Keratinocyte (primary cell): ENCODE results near the gene NALCN. TPM values are rescaled to one million over a fixed set of nuclear protein-coding genes. Genes with fewer than 3 reads are reported as not detected.

ENCODE experiments used
- DNase-seq: peaks from one replicate; pipeline ENCODE4 v3.0.0-alpha.2; 2011; ENCODE audit warnings: low read depth, missing footprints, low spot score
- FAIRE-seq: peaks from 2 replicates; lab custom pipeline; 2011; peaks lifted over from hg19 to GRCh38; lab: Jason Lieb, UNC
- H2AFZ ChIP-seq: 2 replicates; pipeline ENCODE4 v1.6.0; 2012; ENCODE audit warnings: low read length, control low read depth, inconsistent platforms; ENCODE audit not compliant: control insufficient read depth
- H3K27ac ChIP-seq: 2 replicates; pipeline ENCODE4 v1.5.1; 2011; ENCODE audit warnings: low read length; ENCODE audit not compliant: control insufficient read depth, insufficient read depth
- H3K27me3 ChIP-seq: 3 replicates; pipeline ENCODE4 v1.6.0; 2011; ENCODE audit warnings: low read length; ENCODE audit not compliant: control insufficient read depth, insufficient read depth; ENCODE audit errors: extremely low read depth
- H3K36me3 ChIP-seq, 2 experiments: 2 replicates in 1 of 2; 3 replicates in 1 of 2; pipeline ENCODE4 v1.5.1; 2011; ENCODE audit warnings: low read length in 2 of 2, mild to moderate bottlenecking in 1 of 2; ENCODE audit not compliant: control insufficient read depth in 2 of 2, insufficient read depth in 2 of 2; ENCODE audit errors: extremely low read depth in 1 of 2
- H3K4me1 ChIP-seq: 3 replicates; pipeline ENCODE4 v1.5.1; 2011; ENCODE audit warnings: low read length; ENCODE audit not compliant: control insufficient read depth, insufficient read depth; ENCODE audit errors: extremely low read depth
- H3K4me2 ChIP-seq: 3 replicates; pipeline ENCODE4 v1.6.0; 2011; ENCODE audit warnings: low read depth, low read length; ENCODE audit not compliant: control insufficient read depth, insufficient read depth; ENCODE audit errors: extremely low read depth
- H3K4me3 ChIP-seq, 3 experiments: fragments of 200-600 bp in 1 of 3; sonication (generic) in 1 of 3; 2 replicates in 2 of 3; 3 replicates in 1 of 3; pipeline ENCODE4 v1.5.1; 2011 to 2016; ENCODE audit warnings: low read length in 3 of 3, mild to moderate bottlenecking in 3 of 3, control low read depth in 2 of 3, inconsistent platforms in 1 of 3, low read depth in 1 of 3, mixed read lengths in 1 of 3, mixed run types in 1 of 3, moderate library complexity in 1 of 3; ENCODE audit not compliant: control insufficient read depth in 2 of 3, insufficient read depth in 2 of 3; ENCODE audit errors: extremely low read depth in 1 of 3
- H3K79me2 ChIP-seq: 2 replicates; pipeline ENCODE4 v1.6.0; 2012; ENCODE audit warnings: low read length; ENCODE audit not compliant: control insufficient read depth, insufficient read depth
- H3K9ac ChIP-seq: 3 replicates; pipeline ENCODE4 v1.6.0; 2011; ENCODE audit warnings: low read length; ENCODE audit not compliant: control insufficient read depth, insufficient read depth; ENCODE audit errors: extremely low read depth
- H3K9me1 ChIP-seq: 3 replicates; pipeline ENCODE4 v1.6.0; 2011; ENCODE audit warnings: low read length; ENCODE audit not compliant: control insufficient read depth, insufficient read depth; ENCODE audit errors: extremely low read depth
- H3K9me3 ChIP-seq: 2 replicates; pipeline ENCODE4 v1.5.1; 2012; ENCODE audit warnings: low read depth, low read length; ENCODE audit not compliant: control insufficient read depth
- H4K20me1 ChIP-seq: 3 replicates; pipeline ENCODE4 v1.6.0; 2011; ENCODE audit warnings: low read length; ENCODE audit not compliant: control insufficient read depth, insufficient read depth; ENCODE audit errors: extremely low read depth
- CTCF ChIP-seq, 3 experiments: IDR thresholded peaks in 1 of 3; conservative IDR thresholded peaks in 1 of 3; optimal IDR thresholded peaks in 1 of 3; 2 replicates in 2 of 3; 3 replicates in 1 of 3; pipeline versions ENCODE3 to v1.5.1; 2011; ENCODE audit warnings: low read length in 3 of 3, mild to moderate bottlenecking in 3 of 3, moderate library complexity in 2 of 3, control low read depth in 1 of 3, inconsistent platforms in 1 of 3; ENCODE audit not compliant: insufficient read depth in 2 of 3; ENCODE audit errors: extremely low read depth in 1 of 3
- EZH2 ChIP-seq: IDR thresholded peaks from one replicate; pipeline ENCODE4 v1.6.1; 2012; ENCODE audit warnings: inconsistent platforms, mild to moderate bottlenecking, low read length, moderate library complexity
- dilution Hi-C: fragments of 300-500 bp; cut with MboI; formaldehyde crosslinking; loops from one replicate; pipeline ENCODE4 v1.7.0; 2020; ENCODE audit warnings: low sequenced_read_pairs; ENCODE audit not compliant: extremely low pct_ligation_motif_present
- polyA plus RNA-seq, 5 experiments: library from polyadenylated mRNA; depleted of rRNA in 3 of 5; stranded (reverse) in 3 of 5; stranded (forward) in 1 of 5; unstranded in 1 of 5; fragments of >200 nt; gene quantifications; 1 replicate in 1 of 5; 2 replicates in 3 of 5; 3 replicates in 1 of 5; pipeline versions ENCODE4 v1.2.1 to v1.2.3, GENCODE V29; 2011 to 2012; ENCODE audit warnings: missing spikeins in 2 of 5, low read depth in 1 of 5, low replicate concordance in 1 of 5

The NALCN gene
- polyA plus RNA-seq, 1 donor (not counting 4 experiments of a cell fraction or from before 2014, with no cell fraction given), result 0.16 TPM

DNA sequence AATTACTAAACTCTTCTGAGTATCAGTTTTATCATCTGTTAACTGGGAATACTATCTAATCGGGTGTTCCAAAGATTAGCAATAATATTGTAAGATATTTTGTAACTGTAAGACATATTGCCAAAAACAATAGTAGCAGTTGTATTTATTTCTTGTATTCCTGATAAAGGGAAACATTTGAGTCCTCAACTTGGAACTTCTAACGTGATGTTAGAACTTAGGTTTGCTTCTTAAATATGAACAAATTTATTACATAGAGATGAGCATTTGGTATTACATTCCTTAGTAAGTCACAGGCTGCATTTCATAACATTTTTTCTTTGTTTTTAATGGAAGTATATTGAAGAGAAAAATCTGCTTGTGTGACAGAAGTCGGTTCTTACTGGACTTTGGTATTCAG lies 225.3 kb downstream of the NALCN start:
- H3K79me2 ChIP-seq, result no peaks in the 10 kb centered on the region
- FAIRE-seq, result no peak

GRCh38 chr13:101190337-101190736 lies 226.0 kb downstream of the NALCN start:
- no peaks in the 10 kb centered on the region for H3K4me1 ChIP-seq
- DNase-seq, result no peak
- no peak overlapping the region for H3K4me3 ChIP-seq
- H3K27ac ChIP-seq, result no peak overlapping the region
- no peak overlapping the region for H3K4me2 ChIP-seq
- no peaks in the 10 kb centered on the region for H3K36me3 ChIP-seq
- no peaks in the 10 kb centered on the region for H3K27me3 ChIP-seq
- no peak for TF ChIP-seq EZH2
- no peak for TF ChIP-seq CTCF (optimal IDR thresholded peaks at IDR 0.05 in 1 of 3, IDR thresholded peaks at IDR 0.05 in 1 of 3, conservative IDR thresholded peaks at IDR 0.05 in 1 of 3; ENCODE audit: extremely low read depth in 1 of 3, insufficient read depth in 2 of 3, low read length in 3 of 3)
- no peaks in the 10 kb centered on the region for H3K9me1 ChIP-seq
- no peaks in the 10 kb centered on the region for H3K9me3 ChIP-seq
- dilution Hi-C loops, result no loop called here
- FAIRE-seq, result no peak
- no peaks in the 10 kb centered on the region for H4K20me1 ChIP-seq
- no peak overlapping the region for H3K9ac ChIP-seq
- H3K79me2 ChIP-seq, result no peaks in the 10 kb centered on the region
- no peak overlapping the region for H2AFZ ChIP-seq

More for the DNA sequence above, 225.3 kb downstream of the NALCN start:
- H3K9me3 ChIP-seq, result no peaks in the 10 kb centered on the region
- TF ChIP-seq CTCF (optimal IDR thresholded peaks at IDR 0.05 in 1 of 3, IDR thresholded peaks at IDR 0.05 in 1 of 3, conservative IDR thresholded peaks at IDR 0.05 in 1 of 3; ENCODE audit: extremely low read depth in 1 of 3, insufficient read depth in 2 of 3, low read length in 3 of 3), result no peak
- no peak for TF ChIP-seq EZH2
- H3K4me2 ChIP-seq, result no peak overlapping the region
- H3K27ac ChIP-seq, result no peak overlapping the region
- dilution Hi-C loops, result no loop called here
- no peaks in the 10 kb centered on the region for H3K4me1 ChIP-seq
- H4K20me1 ChIP-seq, result no peaks in the 10 kb centered on the region
- no peaks in the 10 kb centered on the region for H3K27me3 ChIP-seq
- H3K36me3 ChIP-seq, result no peaks in the 10 kb centered on the region
- no peak overlapping the region for H3K9ac ChIP-seq
- no peaks in the 10 kb centered on the region for H3K9me1 ChIP-seq
- H2AFZ ChIP-seq, result no peak overlapping the region
- no peak for DNase-seq
- H3K4me3 ChIP-seq, result no peak overlapping the region
